Cerebellar cortex (tissue), 1 donor: ENCODE results near the gene SNX14.
"Not testable (repeated sequence)": the region's sequence is repeated elsewhere in the genome, so short reads cannot be mapped to it uniquely, and the experiment has no call there.

Source experiments
- DNase-seq: peaks from one replicate; pipeline ENCODE4 v3.0.0-alpha.2; 2015; ENCODE audit warnings: low spot score

Gene SNX14, protein sequence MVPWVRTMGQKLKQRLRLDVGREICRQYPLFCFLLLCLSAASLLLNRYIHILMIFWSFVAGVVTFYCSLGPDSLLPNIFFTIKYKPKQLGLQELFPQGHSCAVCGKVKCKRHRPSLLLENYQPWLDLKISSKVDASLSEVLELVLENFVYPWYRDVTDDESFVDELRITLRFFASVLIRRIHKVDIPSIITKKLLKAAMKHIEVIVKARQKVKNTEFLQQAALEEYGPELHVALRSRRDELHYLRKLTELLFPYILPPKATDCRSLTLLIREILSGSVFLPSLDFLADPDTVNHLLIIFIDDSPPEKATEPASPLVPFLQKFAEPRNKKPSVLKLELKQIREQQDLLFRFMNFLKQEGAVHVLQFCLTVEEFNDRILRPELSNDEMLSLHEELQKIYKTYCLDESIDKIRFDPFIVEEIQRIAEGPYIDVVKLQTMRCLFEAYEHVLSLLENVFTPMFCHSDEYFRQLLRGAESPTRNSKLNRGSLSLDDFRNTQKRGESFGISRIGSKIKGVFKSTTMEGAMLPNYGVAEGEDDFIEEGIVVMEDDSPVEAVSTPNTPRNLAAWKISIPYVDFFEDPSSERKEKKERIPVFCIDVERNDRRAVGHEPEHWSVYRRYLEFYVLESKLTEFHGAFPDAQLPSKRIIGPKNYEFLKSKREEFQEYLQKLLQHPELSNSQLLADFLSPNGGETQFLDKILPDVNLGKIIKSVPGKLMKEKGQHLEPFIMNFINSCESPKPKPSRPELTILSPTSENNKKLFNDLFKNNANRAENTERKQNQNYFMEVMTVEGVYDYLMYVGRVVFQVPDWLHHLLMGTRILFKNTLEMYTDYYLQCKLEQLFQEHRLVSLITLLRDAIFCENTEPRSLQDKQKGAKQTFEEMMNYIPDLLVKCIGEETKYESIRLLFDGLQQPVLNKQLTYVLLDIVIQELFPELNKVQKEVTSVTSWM

DNA sequence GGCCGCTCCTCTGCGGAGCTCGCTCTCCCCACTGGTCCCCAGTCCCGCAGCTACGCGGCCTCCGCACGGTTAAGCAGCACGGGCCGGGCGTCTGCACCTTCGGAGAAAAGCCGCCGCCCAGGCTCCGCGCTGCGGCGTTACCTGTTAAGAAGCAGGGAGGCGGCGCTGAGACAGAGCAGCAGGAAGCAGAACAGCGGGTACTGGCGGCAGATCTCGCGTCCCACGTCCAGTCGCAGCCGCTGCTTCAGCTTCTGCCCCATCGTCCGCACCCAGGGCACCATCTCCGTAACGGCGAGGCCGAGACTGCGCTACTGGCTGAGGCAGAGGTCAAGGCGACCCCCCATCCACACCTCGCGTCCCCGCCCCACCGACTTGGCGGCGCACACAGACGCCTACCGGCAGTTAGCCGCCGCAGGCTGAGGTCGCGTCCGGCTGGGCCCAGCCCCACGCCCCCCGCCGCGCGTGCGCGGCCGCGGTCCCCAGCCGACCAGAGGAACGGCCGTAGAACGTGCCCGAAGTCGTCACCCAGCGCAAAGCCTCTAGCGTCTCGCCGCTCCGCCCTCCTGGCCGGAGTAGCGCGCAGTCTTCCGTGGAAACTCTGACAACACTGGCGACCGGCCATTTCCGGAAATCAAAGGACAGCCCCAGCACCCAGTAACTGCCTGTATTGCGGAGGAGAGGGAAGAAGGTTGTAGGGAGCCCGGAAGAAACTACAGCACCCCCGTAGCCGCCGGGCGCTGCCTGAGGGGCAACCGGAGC, at the start of gene SNX14:
TSS of gene SNX14 (minus strand) at position 421 of the 759 bp plus-strand sequence. CDS start at position 281, 140 bp downstream.
- peak; percentile 94 for DNase-seq

DNA sequence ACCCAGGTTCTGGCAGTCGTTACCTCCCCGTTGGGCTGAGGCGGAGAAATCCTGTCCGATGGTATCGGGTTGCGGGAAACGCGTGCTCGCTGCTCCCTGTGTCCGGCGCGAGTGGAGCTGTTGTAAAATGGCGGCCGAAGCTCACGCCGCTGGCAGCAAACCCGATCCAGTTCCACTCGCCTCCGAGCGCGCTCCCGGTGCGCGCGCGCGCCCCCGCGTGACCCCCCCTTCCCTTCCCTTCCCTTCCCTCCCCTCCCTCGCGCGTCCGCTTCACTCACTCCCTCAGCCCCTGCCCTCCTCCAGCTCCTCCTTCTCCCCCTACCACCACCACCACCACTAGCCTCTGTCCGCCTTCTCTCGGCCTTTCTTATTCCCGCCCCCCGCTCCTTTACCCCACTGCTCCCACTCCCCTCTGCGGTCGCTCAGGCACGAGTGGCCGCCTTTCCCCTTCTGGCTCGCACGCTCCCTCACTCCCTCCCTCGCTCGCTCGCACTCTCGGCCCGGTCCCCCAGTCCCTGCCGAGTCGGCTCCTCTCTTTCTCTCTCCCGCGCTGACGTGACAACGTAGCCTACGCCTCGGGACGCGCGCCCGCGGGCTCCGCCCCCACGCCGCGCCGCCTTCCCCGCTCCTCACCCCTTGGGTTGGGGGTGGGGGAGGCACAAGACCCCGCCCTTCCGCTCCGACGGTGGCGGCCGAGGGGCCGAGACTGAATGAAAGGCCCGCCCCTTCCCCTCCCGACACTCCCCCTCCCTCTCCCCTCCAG, 49.3 kb upstream of the SNX14 start, which contains the start of gene SYNCRIP:
TSS of gene SYNCRIP (minus strand) at position 113 of the 763 bp plus-strand sequence. CDS start 1,447 bp downstream, outside the sequence.
- DNase-seq, result peak; percentile 98

DNA sequence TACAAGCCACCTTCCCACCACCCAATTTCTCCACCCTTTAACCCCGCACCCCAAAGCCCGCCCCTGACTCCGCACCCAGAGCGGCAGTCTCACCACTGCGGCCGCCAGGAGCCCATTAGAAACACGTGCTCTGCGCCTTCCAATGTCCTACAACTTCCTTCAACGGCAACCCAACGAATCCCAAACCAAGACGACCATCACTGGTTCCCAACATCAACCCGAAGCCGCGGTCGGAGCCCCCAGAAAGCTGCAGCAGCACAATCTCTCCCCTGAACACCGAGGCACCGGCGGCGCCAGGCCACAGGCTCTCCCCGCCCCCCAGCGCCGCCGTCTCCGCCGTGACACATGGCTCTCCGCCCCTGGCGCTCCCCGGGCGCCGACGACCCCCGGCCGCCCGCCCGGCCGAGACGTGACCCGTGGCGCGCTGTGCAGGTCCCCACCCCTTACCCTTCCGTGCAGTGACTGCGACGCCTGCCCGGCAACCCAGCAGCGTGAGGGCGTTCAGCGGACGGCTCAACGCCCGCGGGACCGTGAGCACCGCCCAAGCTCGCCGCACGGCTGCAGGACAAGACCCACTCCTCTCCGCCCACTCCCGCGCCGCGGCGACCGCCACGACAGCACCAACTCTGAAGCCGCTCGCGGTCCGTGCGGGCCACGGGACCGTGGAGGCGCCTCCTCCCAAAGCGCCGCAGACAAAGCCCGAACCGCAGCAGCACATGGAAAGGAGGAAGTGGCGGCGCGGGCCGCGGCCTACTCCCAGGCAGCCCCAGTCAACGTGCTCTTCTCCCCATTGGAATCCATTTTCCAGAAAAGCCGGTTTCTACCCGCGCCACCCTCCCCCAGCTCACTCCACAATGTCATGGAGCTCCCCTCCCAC, 48.5 kb upstream of the SNX14 start:
- DNase-seq, result peak; percentile 52

DNA sequence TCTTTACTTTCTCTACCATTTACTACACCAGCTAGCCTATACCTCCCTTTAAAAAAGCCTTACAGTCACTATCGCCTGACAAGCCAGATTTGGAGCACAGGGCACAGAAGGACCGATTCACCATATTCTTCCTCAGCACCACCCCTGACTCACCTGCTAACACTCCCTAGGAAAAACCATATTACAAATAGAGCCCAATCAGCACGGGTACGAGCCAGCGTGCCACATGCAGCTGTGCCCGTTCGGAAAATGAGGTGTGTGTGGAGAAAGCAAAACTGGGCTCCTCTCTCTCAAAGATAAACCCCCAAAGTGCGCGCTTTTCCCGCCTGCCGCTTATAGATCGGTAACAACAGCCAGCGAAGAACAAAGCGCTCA, 47.9 kb upstream of the SNX14 start:
- no peak for DNase-seq

DNA sequence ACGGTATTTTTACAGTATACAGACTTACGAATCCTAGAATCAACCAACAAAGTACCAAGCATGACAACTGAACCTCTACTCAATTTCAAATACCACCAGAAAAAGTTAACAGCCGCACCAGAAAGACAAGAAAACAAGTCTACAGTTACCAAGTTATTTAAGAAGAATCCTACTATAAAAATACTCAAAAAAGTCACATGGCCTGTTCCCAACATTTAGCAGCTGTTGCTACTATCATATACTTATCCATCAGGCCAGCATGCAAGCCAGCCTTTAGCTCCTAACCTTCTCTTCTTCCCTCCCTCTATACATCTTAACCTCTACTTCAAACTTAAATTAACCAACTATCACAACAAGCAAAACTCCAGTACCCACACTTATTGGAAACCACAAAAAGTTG, 47.2 kb upstream of the SNX14 start:
- DNase-seq, result no peak

DNA sequence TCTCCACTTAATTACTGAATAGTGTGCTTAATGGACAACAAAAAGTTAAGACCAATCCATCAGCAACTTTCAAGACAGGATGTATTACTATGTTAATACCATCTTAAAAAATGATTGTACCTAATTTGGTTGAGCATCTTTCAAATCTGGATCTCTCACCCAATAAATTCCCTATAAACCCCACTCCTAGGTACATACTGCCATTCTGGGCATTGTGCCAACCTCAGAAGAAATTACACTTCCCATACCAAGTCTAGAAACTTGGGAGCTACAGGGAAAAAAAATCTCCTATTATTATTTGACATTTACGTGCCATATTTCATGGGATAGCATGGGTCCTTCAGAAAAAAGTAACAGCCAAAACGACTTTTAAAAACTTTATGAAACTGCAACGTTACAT, 43.9 kb upstream of the SNX14 start:
- DNase-seq, result no peak

DNA sequence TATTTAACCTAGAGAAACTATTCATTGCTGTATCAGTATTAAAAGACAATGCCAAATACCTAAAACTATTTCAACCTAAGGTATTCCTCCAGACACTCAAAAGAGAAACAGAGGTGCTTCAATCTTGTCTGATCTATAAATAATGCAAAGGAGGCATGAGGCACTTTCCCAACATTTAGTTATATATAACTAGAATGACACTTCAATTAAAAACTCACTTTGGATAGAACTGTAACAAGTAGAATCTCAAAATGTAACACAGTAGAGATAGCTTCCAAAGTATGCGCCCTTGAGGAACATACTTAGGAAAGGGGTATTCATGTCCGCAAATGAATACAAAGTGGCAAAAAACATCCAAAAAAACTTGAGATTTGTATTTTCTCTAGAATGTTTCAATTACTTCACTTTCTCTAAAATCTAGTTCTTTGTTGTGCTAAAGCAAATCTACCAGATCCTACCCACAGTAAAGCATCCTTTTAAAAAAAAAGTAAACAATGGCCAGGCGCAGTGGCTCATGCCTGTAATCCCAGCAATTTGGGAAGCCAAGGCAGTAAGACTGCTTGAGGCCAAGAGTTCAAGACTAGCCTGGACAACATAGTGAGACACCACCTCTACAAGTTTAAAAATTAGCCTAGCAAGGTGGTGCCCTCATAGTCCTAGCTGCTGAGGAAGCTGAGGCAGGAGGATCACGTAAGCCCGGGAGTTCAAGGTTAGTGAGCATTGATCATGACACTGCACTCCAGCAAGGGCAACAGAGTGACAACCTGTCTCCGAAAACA, 38.7 kb upstream of the SNX14 start:
- DNase-seq, result no peak

DNA sequence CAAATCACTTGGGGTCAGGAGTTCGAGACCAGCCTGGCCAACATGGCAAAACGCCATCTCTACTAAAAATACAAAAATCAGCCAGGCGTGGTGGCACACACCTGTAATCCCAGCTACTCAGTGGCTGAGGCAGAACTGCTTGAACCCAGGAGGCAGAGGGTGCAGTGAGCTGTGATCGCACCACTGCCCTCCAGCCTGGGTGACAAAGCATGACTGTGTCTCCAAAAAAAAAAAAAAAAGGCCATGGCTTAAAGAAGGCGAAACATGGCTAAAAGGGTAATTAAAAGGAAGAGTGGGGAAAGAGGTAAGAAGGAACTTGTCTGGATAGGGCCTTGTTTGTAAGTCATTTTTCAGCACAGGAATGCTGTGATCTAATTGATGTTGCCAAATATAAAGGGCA, 37.5 kb upstream of the SNX14 start:
- DNase-seq, result not testable (repeated sequence)

DNA sequence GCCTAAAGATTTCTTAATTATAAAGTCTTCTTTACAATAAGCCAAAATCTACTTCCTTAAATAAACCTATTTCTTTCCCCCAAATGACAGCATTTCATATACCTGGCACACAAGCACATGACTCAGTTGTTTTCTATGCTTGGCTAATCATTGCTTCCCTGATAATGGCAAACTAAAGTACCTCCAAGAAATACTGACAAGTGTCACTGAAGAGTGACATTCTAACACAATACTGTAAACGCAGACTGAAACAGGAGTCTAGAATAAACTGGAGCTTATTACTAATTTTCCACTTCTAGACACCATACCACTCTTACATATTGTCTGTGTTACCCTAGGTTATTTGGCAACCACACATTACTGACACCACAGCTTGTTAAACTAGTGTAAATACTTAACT, 34.7 kb upstream of the SNX14 start:
- DNase-seq, result no peak

DNA sequence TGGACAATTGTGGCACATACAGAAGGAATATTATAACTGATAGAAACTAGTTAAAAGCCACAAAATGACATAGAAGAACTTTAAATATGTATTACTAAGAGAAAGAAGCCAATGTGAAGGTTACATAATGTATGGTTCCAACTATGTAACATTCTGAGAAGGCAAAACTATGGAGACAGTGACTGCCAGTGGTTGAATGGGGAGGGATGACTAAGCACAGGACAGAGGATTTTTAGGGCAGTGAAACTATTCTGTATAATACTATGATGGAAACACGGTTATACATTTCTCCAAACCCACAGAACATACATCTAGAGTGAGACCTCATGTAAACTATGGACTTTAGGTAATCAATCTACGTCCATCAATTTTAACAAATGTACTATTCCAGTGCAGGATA, 26.6 kb upstream of the SNX14 start:
- no peak for DNase-seq

DNA sequence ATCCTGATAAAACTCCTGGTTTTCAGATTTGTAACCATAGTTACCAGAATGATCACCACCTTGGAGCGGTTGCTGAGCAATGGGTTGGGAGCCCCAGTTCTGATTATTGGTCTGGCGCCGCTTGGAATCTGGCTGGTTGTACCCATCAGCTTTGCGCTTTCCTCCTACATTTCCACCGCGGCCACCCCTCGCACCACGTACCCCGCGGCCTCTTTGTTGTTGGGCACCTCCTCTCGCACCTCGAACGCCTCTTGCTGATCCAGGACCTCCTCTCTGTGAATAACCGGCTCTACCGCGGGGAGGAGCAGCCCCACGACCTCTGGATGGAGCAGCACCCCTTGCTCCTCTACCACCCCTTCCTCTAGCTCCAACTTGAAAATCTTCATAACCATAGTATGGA, 21.1 kb upstream of the SNX14 start:
- DNase-seq, result no peak

DNA sequence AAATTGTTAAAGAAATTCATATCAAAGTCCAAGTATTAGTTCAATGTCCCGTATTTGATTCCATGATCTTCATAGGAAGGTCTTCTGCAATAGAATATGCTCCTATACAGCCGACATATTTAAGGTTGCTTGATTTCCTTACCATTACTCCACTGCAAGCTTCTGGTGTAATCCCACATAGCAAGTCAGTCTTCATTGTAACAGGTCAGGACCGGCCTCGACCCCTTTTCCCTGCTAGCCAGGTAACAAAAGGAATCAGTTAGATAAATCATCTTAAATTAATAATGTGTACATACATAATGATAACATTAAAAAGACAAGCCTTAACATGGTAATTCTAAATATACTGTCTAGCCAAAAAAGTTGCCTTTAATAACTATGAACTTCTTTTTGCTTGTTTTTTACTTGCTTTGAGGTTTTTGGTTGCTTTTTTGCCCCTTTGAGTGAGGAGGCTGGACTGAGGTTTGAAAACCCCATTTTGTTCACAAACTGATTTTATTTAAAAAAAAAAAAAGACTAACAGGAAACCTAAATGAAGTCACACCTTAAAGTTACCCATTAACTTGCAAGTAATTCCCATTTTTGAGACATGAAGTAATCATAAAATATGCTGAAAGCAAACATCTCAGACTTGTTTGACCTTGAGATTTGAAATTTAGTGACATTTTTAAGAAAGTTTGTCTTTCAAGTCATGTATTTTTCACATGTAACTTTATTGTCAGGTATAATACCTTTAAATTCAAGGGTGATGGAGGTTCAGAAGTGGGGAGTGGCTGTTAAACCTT, 19.2 kb upstream of the SNX14 start:
- no peak for DNase-seq

DNA sequence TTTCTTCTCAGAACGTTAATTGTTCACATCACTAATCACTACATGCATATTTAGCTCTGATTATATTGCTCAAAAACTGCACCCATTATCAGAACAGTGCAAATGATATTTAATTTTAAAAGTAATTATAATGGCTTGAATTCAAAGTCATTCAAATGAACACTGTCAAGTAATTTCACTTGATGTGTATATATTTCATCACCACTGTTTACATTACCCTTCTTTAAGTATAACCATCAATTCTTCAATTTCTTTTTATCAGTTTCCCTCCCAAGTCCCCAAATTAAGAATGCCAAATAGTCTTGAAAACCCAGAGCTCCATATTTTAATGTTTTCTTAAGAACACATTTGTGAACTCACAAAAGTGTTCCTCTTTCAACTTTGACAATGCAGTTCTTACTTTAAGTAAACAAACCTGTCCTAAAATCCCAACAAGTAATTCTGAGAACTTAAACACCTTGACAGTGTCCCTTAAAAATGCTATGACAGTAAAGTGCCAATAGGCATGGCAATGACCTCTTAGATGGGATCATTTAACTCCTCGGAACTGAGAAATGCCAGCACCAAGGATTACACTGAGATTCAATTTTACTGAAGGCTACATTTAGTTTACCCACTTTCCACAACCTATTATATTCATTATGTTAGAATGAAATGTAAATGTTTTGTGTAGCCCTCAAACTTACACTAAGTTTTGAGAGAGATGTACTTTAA, 16.7 kb upstream of the SNX14 start:
- no peak for DNase-seq

DNA sequence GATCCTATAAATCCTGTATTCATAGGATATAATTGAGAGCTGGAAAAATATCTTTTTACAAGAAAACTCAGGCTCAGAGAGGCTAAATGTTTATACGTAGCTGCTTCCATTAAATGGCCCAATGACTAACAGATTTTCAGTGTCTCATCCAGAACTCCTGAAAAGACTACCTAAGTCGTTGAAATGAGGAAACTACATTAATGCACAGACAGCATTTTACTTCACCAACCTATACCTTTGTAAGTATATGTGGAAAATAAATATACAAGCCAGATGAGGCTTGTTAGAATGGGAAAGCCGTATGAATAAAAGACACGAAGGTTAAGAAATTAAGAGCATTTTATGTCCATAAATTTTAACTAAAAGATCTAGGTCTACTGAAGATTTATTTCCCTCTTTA, 8.4 kb upstream of the SNX14 start:
- no peak for DNase-seq

DNA sequence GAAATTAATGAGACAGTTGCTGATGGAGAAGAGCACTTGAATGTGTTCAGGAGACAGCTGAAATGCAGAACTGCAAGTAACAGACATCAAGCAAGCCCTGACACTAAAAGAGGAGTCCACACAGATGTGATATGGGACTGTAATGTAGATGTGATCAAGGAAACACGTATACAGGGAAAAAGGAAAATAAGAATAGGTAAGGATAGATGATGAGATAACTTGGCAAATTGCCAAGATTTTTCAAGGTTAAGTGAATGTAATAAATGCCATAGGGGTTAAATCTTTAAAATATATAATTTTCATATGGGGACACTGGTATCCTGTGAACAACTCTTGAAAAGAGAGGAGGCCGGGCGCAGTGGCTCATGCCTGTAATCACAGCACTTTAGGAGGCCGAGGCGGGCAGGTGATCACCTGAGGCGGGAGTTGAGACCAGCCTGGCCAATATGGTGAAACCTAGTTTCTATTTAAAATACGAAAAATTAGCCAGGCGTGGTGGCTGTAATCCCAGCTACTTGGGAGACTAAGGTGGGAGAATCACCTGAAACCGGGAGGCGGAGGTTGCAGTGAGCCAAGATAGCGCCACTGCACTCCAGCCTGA, 7.2 kb upstream of the SNX14 start:
- no peak for DNase-seq

DNA sequence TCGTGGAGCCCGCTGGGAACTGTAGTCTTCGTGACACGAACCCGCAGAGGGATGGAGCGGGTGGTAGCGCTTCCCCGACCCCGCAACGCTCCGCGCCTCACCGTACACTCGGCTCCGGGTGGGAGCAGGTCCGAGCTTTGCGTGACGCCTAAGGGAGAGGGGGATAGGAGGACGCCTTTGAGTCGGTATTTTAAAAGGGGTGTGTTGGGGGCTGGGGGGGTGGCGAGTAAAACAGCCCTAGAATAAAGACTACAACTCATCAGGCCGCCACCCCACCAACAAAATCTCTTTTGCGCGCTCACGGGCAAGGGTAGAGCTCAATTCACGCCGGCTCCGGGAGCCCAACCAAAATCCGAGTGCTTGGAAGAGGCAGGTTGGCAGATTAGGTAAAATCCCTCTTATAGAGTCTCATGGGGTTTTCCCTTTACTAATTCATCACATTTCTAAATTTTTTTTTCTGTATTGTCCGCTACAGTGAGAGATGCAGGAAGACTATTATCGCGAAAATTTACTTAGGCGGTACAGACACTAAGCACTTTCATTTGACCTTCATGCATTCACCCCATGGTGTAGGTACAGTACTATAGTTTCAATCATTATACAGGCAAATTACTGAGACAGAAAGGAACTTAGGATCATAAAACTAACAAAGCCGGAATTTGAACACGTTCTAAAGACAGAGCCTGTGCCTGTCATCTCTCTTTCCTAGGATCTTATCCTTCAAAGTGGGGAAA, 706 bp upstream of the SNX14 start:
- peak; percentile 64 for DNase-seq

DNA sequence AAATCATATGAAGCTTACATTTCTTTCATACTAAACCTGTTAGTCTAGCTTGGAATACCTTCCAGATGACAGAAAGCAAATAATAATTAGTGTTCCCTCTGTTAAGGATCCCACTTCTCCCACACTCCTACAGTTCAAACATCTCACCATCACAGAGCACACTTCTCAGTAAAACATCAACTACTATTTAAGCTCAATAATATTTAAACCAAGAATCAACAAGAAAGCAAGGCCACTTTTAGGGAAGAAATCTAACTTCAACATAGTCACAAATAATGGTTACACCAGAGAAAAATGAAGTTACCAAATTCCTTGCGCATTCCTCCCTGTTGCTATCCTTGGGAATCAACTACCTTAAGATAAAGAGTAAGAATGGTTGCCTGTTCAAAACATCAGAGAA, 1.6 kb downstream of the SNX14 start:
- DNase-seq, result no peak
